ENCODE measurements around the gene RASSF6.
"Not testable (repeated sequence)": the region's sequence is repeated elsewhere in the genome, so short reads cannot be mapped to it uniquely, and the experiment has no call there.

The RASSF6 gene

GRCh38 chr4:73620115-73620792, at the start of gene RASSF6:
Gene RASSF6, minus strand, starts transcription at chr4:73620436. Its CDS starts 8,641 bp downstream, at chr4:73611795.
- DNase-seq = no peak

GRCh38 chr4:73669410-73670183, 49.4 kb upstream of the RASSF6 start:
- DNase-seq = no peak

GRCh38 chr4:73668782-73669201, 48.6 kb upstream of the RASSF6 start:
- DNase-seq = no peak

GRCh38 chr4:73665924-73666323, 45.7 kb upstream of the RASSF6 start:
- DNase-seq = not testable (repeated sequence)

GRCh38 chr4:73664470-73664869, 44.2 kb upstream of the RASSF6 start:
- no peak for DNase-seq

- no peak for DNase-seq
Measured at GRCh38 chr4:73663576-73663975, 43.3 kb upstream of the RASSF6 start.

- DNase-seq = no peak
Measured at GRCh38 chr4:73662709-73663546, 42.7 kb upstream of the RASSF6 start.

- no peak for DNase-seq
Measured at GRCh38 chr4:73661646-73662119, 41.4 kb upstream of the RASSF6 start.

- no peak for DNase-seq
Measured at GRCh38 chr4:73660808-73661207, 40.6 kb upstream of the RASSF6 start.

GRCh38 chr4:73653695-73654106, 33.5 kb upstream of the RASSF6 start:
- no peak for DNase-seq

GRCh38 chr4:73650250-73650649, 30.0 kb upstream of the RASSF6 start:
- DNase-seq = no peak

GRCh38 chr4:73648478-73648877, 28.2 kb upstream of the RASSF6 start:
- no peak for DNase-seq

- no peak for DNase-seq
Measured at GRCh38 chr4:73646117-73646516, 25.9 kb upstream of the RASSF6 start.

GRCh38 chr4:73631565-73632226, 11.5 kb upstream of the RASSF6 start:
- DNase-seq = no peak

GRCh38 chr4:73628834-73629233, 8.6 kb upstream of the RASSF6 start:
- DNase-seq = not testable (repeated sequence)

- no peak for DNase-seq
Measured at GRCh38 chr4:73621357-73621756, 1.1 kb upstream of the RASSF6 start.

- no peak for DNase-seq
Measured at GRCh38 chr4:73619346-73619745, 890 bp downstream of the RASSF6 start.

- no peak for DNase-seq
Measured at GRCh38 chr4:73617256-73617655, 3.0 kb downstream of the RASSF6 start.

GRCh38 chr4:73615613-73616012, 4.6 kb downstream of the RASSF6 start:
- DNase-seq = no peak

GRCh38 chr4:73614311-73614867, 5.8 kb downstream of the RASSF6 start:
- no peak for DNase-seq

- no peak for DNase-seq
Measured at GRCh38 chr4:73613130-73613529, 7.1 kb downstream of the RASSF6 start.

GRCh38 chr4:73612032-73612431, 8.2 kb downstream of the RASSF6 start:
- DNase-seq = no peak
